Right ventricle myocardium superior (tissue), 1 donor: ENCODE measurements around the gene DMGDH. TPM values are rescaled to one million over a fixed set of nuclear protein-coding genes. Genes with fewer than 3 reads are reported as not detected.
A peak's percentile ranks its signal among the peaks of the same experiment; 100 is the strongest.

Source experiments
- ATAC-seq: fragments of 200-7000 bp; cut with Tn5 transposase; one replicate; pipeline ENCODE4 v1.9.1; 2020; ENCODE audit warnings: mild to moderate bottlenecking; ENCODE audit not compliant: poor library complexity
- DNase-seq: peaks from one replicate; pipeline ENCODE4 v3.0.0-alpha.2; 2020
- intact Hi-C: fragments of 100-400 bp; cut with DNase I; formaldehyde crosslinking; loops from one replicate; pipeline ENCODE4 v1.11.2; 2022
- total RNA-seq: library from RNA; stranded (reverse); fragmentation: NEBNext Ultra II Directional; extraction: Animal tissue kit (Norgen Biotek cat#: 25700); gene quantifications from one replicate; pipeline ENCODE4 v1.2.1, GENCODE V29; 2021
- donor health status: DM: no; HTN: yes; CAD: no; lungs with severe emphysema.

DMGDH gene
- total RNA-seq, 1 donor from 2014 or later = 2.2 TPM

DNA sequence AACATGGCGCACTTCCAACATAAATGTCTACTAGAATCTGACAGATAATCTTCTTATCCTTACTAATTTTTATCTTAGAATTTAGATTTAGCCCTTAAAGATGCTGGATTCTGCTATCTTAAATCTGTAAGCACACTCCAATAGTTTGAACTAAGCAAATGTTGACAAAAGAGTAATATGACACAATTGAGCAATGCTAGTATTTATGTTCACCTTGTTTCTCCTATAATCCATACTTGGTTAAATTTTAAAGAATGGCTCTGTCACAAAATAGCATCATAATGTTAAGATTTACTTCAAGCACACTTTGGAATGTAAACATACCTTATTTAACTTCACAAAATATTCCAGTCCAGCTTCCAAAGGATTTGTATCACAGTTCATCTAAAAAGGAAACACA lies 45.5 kb downstream of the DMGDH start:
- DNase-seq = no peak
- no peak for ATAC-seq
- intact Hi-C loops = loop anchor here (2.0 kb wide), 1 partner anchor 109 kb away; no protein-coding TSS in a partner anchor

GRCh38 chr5:79023348-79023747 lies 46.1 kb downstream of the DMGDH start:
- no peak for ATAC-seq
- DNase-seq = no peak
- intact Hi-C loops = no loop called here

DNA sequence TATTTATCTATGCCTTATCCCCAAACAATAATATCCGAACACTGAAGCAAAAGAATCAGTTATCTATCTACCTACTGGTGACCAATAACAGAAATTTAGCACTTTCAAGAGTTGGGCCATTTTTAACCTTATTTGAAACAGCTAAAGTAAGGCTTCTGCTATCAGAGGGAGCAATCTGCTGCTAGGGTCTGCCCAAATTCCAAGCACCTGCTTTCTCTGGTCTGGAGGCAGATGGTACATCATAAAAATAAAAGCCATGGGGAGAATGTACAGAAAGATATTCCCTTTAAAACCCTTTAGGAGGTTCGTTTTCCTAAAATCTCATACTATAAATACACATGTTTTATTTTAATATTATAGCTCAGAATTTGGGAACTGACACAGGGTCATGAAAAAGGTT lies 46.7 kb downstream of the DMGDH start:
- DNase-seq (no peak), ATAC-seq (no peak)
- intact Hi-C loops = no loop called here

- intact Hi-C loops = no loop called here
- ATAC-seq (no peak), DNase-seq (no peak)
Measured at GRCh38 chr5:79021753-79022152, 47.7 kb downstream of the DMGDH start.

DNA sequence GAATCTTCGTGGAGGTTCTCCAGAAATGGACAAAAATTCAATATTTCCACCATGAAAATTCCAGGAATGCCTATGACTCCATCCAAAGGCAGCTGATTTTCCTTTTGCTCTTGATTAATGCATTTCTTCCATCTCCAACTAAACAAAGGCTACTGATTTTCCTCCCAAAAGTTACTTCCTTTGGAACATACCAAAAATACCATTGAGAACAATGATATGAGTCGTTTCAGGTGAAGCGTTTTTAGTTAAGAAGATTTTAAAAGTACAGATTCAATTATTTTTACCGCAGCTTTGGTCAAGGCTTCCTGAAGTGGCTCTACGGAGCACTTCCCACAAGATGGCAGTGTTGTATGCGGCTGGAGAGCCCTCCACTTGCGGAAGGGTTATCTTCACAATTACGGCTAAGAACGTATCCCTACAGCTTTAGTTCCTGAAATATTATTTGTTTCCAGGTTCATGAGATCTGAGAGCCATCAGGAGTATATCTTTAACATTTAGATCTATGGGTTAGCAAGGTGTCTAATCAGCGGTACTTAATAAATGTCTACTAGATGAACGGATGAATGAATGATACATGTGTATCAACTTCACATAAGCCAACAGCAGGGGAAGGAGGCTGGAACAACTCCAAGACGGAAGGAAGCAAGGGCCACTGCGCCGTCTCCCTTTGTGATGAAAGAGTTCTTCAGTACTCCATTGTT lies 48.5 kb downstream of the DMGDH start:
- intact Hi-C loops = no loop called here
- ATAC-seq (peak; percentile 88), DNase-seq (peak; percentile 53)

DNA sequence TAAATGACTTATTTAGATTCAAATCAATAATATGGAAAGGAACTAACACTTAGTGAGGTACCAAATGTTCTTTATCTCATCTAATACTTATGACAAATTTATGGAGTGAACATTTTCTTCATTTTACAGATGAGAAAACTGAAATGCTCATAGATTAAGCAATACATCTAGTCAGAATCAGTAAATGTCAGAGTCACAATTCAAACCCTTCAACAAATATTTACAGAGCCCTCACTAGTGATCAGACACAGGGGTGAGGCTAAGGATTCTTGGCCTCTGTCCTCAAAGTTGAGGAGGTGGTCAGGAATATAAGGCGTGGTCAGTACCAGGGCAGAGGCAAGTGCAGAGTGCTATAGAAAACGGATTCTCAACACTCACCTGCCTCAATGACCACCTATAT lies 54.8 kb downstream of the DMGDH start:
- DNase-seq (no peak), ATAC-seq (no peak)
- intact Hi-C loops = no loop called here

DNA sequence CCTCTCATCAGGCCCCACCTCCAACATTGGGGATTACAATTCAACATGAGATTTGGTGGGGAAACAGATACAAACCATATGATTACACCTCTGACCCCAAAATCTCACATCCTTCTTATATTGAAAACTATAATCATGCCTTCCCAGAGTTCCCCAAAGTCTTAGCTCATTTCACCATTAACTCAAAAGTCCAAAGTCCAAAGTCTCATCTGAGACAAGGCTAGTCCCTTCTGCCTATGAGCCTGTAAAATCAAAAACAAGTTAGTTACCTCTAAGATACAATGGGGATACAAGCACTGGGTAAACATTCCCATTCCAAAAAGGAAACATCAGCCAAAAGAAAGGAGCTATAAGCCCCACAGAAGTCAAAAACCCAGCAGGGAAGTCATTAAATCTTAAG lies 57.6 kb downstream of the DMGDH start:
- intact Hi-C loops = no loop called here

GRCh38 chr5:79011219-79011836 lies 58.1 kb downstream of the DMGDH start:
- ATAC-seq (no peak), DNase-seq (no peak)
- intact Hi-C loops = no loop called here

More for the DNA sequence above, 57.6 kb downstream of the DMGDH start:
- ATAC-seq = no peak
- no peak for DNase-seq

GRCh38 chr5:79008362-79008761 lies 61.1 kb downstream of the DMGDH start:
- intact Hi-C loops = no loop called here
- DNase-seq = no peak
- ATAC-seq = no peak

DNA sequence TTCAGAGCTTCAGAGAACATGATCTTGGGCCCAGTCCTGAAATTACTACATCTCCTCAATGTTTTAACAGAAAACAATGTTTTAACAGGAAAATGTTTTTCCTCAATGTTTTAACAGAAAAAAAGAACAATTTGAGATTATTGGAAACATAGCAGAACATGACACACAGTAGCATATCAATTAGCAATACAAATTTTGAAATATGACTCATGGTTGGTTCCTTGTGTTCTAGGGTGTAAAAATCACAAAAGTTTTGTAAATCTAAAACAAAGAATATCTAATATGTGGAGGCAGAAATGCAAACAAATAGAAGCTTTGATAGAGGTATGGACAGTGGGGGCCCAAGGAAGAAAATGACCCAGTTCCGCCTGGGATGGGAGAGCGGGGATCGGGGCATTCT lies 61.6 kb downstream of the DMGDH start:
- intact Hi-C loops = no loop called here
- ATAC-seq (no peak), DNase-seq (no peak)

GRCh38 chr5:79005936-79006631 lies 63.4 kb downstream of the DMGDH start:
- intact Hi-C loops = no loop called here
- no peak for ATAC-seq
- DNase-seq = no peak

DNA sequence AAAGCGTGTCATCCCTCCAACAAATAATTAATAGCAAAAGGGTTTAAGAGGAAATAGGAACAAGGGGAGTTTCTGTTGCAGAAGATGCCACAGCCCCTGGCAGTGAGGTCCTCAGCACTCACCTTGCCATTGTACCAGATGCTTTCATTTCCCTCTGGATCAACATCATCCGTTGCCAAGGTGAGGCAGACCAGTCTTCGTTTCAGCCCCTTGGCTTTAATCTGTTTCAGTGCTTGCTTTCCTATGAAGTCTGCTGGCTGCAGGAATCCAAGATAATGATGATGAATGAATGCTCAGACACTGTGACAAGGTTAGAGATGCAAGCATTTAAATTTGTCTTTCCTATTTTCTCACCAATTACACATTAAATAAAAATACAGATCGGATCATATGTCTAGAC lies 64.3 kb downstream of the DMGDH start:
- intact Hi-C loops = no loop called here
- no peak for ATAC-seq
- no peak for DNase-seq

DNA sequence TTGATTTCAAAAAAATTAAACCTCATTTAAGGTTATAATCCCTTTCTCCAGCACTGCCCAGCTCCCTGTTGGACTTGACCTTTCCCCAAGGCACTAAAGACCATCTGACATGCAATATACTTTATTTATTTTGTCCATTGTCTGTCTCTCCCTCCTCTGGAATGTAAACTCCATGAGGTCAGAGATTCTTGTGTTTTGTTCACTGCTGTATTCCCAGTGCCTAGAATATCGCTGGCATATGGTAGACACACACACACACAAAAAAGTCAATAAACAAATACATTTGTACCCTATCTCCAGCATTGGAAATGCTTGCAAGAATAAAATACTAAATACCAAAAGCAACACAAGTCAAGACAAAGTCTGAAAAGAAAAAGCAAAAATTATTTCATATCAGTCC lies 67.1 kb downstream of the DMGDH start:
- intact Hi-C loops = no loop called here
- no peak for ATAC-seq
- no peak for DNase-seq

- intact Hi-C loops = no loop called here
- no peak for ATAC-seq
- no peak for DNase-seq
Measured at GRCh38 chr5:79001471-79001870, 68.0 kb downstream of the DMGDH start.

DNA sequence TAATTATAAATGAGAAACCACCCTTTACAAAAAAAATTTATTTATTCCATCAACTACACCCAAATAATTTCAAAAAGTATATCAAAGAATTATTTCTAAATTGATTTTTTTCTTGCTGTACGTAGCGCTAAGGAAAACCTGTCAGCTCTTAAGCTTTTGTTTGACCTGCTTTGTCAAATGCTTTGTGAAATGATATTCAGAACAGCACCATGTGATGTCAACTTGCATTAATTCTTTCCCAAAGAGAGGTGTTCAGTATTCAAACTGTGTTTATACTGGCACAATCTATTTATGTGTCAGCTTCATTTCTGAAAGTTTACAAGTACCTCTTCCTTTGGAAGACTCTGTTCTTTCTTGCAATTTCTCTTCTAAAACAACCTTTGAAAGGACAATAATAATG lies 72.4 kb downstream of the DMGDH start:
- no peak for DNase-seq

DNA sequence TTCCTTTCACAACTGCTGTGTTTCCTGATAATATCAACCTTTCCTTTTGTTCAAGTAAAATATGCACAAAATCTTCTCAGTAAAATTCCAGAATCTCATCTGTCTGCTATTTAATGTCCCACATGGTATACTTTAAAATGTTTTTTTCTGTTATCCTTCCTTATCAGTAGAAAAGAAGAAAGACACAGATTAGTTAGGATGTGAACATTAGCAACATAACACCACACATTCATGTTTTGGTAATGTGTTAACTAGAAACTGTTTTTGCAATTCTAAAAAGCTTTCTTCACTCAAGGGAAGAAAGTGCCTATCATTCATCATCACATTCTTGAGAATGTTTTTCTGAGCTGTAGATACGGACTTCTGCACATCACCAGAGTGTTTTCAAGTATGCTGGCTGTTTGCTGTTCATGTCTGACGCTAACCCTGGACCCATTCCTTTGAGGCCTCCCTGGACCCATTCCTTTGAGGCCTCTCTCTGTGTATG lies 73.9 kb downstream of the DMGDH start:
- ATAC-seq (no peak), DNase-seq (no peak)
- intact Hi-C loops = no loop called here

More for the DNA sequence above, 72.4 kb downstream of the DMGDH start:
- intact Hi-C loops = no loop called here
- ATAC-seq = no peak

DNA sequence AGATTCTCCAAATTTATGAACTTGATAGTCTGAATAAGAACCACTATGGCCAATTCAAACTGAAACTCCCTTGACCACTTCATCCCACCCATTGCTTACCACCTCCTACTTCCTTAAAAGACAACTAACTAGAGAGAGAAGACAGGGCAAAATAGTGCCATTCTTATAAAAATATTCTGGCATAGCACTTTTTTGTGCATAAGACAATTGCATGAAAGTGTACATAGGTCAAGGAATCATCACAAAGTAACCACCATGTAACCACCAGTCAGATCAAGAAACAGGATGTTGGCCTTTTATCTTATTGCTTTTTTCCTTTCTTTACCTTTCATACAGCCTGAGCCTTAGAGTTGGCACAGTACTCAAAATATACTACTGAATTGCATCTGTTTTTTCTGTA lies 76.3 kb downstream of the DMGDH start:
- no peak for DNase-seq
- intact Hi-C loops = no loop called here
- ATAC-seq = no peak

GRCh38 chr5:78992146-78992545 lies 77.3 kb downstream of the DMGDH start:
- ATAC-seq (no peak), DNase-seq (no peak)
- intact Hi-C loops = no loop called here

GRCh38 chr5:78989080-78989479 lies 80.4 kb downstream of the DMGDH start:
- DNase-seq (no peak), ATAC-seq (no peak)
- intact Hi-C loops = no loop called here

DNA sequence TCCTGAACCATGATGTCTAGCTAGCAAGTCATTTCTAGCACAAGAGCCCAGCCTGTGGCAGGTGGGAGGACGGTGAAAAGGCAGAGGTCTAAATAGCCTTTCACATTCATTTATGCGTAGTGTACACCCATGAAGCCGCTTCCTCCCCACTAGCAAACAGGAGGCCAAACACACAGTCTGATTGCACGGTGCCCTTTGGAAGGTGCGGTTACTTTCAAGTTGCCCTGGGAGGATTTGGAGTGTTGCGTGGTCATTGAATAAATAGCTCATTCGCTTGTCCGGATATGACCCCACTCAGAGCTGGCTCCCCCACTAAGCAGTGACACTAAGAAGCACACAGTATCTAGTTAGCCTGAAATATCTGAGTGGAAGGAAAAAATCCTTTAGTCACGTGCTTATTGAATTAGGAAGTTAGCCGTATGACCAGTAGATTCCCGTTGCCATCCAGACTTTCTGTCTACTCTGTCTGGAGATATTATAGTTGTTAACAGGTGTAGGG lies 83.7 kb downstream of the DMGDH start:
- intact Hi-C loops = no loop called here
- peak; percentile 45 for DNase-seq
- peak; percentile 27 for ATAC-seq
